HG03196 (cell line): ENCODE measurements around the gene ENOX2.
"Not testable (repeated sequence)": the region's sequence is repeated elsewhere in the genome, so short reads cannot be mapped to it uniquely, and the experiment has no call there.

Experiments used
- ATAC-seq: cut with Tn5 transposase; IDR thresholded peaks from one replicate; pipeline ENCODE4 v1.9.1; 2021; ENCODE audit not compliant: unreplicated experiment

Gene ENOX2

GRCh38 chrX:130827648-130828047 is 75.4 kb downstream of the ENOX2 start:
- no peak for ATAC-seq

- no peak for ATAC-seq
Measured at GRCh38 chrX:130826249-130826648, 76.8 kb downstream of the ENOX2 start.

GRCh38 chrX:130825525-130825924 is 77.5 kb downstream of the ENOX2 start:
- ATAC-seq: no peak

GRCh38 chrX:130819367-130819766 is 83.6 kb downstream of the ENOX2 start:
- ATAC-seq: not testable (repeated sequence)

GRCh38 chrX:130813932-130814331 is 89.1 kb downstream of the ENOX2 start:
- ATAC-seq: not testable (repeated sequence)

- ATAC-seq: no peak
Measured at GRCh38 chrX:130810561-130810960, 92.4 kb downstream of the ENOX2 start.

- no peak for ATAC-seq
Measured at GRCh38 chrX:130805903-130806302, 97.1 kb downstream of the ENOX2 start.

- ATAC-seq: no peak
Measured at GRCh38 chrX:130803537-130803936, 99.5 kb downstream of the ENOX2 start.

GRCh38 chrX:130801901-130802300 is 101.1 kb downstream of the ENOX2 start:
- ATAC-seq: no peak

GRCh38 chrX:130799393-130799792 is 103.6 kb downstream of the ENOX2 start:
- no peak for ATAC-seq

GRCh38 chrX:130793975-130794374 is 109.0 kb downstream of the ENOX2 start:
- ATAC-seq: no peak

GRCh38 chrX:130791870-130792269 is 111.1 kb downstream of the ENOX2 start:
- not testable (repeated sequence) for ATAC-seq

- ATAC-seq: no peak
Measured at GRCh38 chrX:130789793-130790192, 113.2 kb downstream of the ENOX2 start.

- no peak for ATAC-seq
Measured at GRCh38 chrX:130788786-130789581, 114.0 kb downstream of the ENOX2 start.

- no peak for ATAC-seq
Measured at GRCh38 chrX:130786030-130786429, 117.0 kb downstream of the ENOX2 start.

GRCh38 chrX:130778773-130779172 is 124.2 kb downstream of the ENOX2 start:
- no peak for ATAC-seq

- no peak for ATAC-seq
Measured at GRCh38 chrX:130775849-130776248, 127.2 kb downstream of the ENOX2 start.

- no peak for ATAC-seq
Measured at GRCh38 chrX:130772776-130773143, 130.2 kb downstream of the ENOX2 start.

- no peak for ATAC-seq
Measured at GRCh38 chrX:130772105-130772775, 130.8 kb downstream of the ENOX2 start.

GRCh38 chrX:130771648-130772047 is 131.4 kb downstream of the ENOX2 start:
- no peak for ATAC-seq

GRCh38 chrX:130771230-130771629 is 131.8 kb downstream of the ENOX2 start:
- ATAC-seq: no peak

GRCh38 chrX:130770615-130771014 is 132.4 kb downstream of the ENOX2 start:
- ATAC-seq: no peak
